GM18870 (cell line): ENCODE results near the gene PPM1H.
"Not testable (repeated sequence)": the region's sequence is repeated elsewhere in the genome, so short reads cannot be mapped to it uniquely, and the experiment has no call there.

Experiments
- ATAC-seq: cut with Tn5 transposase; IDR thresholded peaks from one replicate; pipeline ENCODE4 v1.9.1; 2021; ENCODE audit warnings: moderate library complexity; ENCODE audit not compliant: unreplicated experiment

PPM1H gene

DNA sequence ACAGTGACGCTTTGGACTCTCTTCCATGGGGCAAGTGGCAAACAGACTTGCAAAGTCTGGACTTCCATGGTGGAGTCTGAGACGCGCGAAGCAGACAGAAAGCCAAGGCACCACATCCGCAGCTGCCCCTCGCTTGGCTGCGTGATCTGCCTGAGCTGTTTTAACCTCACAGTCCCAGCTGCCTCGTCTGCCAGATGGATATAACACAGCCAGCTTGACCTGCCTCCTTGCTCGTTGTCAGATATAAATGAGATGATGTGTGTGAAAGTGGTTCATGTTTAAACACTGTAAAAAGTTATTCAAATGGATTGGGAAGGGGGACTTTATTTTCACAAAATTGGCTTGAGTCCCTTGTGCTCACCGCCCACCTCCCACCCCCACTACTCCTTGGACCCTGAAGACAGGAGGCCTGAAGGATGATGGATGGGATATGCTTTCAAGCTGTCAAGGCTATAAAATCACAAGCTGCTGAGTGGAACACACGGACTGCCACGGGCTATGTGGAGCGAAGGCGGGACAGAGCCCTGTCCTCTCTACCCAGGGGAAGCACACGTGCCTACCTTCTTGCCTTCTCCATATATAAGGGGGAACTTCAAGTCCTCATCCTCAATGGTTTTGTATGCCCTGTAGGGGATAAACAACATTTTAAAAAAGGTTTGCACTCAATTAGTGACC, 241.4 kb downstream of the PPM1H start:
- no peak for ATAC-seq

- no peak for ATAC-seq
These were observed 242.1 kb downstream of the PPM1H start for GRCh38 chr12:62692884-62693283.

GRCh38 chr12:62691309-62691708, 243.6 kb downstream of the PPM1H start:
- no peak for ATAC-seq

DNA sequence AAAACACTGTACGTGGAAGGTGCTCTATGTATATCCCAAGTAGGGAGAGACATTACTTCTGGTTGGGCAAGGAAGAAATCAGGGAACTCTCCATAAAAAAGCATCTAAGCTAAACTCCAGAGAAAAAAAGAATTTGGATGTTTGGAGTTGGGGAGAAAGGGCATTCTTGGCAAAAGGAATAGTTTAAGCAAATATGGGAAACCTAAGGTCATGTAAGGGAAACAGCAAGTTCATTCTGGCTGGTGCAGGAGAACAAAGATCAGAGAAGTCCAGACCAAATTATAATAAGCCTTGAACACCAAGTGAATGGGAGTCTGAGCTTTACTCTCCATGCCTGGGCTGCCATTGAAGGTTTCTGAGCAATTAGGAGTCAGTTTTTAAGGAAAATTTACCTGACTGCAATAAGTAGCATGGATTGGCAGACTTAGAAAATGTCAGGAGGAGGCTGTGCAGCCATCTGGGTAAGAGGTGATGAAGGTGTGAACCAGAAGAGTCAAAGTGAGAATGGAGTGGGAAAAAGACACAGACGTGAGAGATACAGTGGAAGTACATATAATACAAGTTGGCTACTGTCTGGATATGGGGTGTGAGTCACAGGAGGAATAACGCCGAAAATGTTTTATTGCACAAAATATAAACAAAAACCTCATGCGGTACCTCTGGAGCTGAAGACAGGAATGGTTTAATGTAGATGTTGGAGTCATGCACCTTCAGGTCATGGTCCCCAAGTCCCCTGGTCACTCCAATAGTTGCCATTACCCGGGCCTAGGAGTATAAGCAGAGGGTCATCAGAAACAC, 245.7 kb downstream of the PPM1H start:
- no peak for ATAC-seq

DNA sequence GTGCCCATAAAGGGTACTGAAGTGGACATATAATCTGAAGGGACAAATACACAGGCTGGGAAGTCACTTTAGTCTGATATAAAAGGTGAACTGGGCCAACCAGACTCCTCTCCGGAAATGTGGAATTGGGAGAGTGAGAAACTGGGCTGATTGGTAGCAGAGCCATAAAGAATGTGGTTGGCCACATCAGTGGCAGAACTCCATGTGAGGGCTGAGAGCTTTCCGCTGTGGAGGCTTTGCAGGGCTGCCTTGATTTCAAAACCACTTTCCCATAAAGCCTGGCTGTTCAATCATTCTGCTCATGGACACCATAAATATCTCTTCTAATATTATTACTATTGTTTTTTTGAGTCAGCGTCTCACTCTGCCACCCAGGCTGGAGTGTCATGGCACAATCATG, 248.0 kb downstream of the PPM1H start:
- no peak for ATAC-seq

DNA sequence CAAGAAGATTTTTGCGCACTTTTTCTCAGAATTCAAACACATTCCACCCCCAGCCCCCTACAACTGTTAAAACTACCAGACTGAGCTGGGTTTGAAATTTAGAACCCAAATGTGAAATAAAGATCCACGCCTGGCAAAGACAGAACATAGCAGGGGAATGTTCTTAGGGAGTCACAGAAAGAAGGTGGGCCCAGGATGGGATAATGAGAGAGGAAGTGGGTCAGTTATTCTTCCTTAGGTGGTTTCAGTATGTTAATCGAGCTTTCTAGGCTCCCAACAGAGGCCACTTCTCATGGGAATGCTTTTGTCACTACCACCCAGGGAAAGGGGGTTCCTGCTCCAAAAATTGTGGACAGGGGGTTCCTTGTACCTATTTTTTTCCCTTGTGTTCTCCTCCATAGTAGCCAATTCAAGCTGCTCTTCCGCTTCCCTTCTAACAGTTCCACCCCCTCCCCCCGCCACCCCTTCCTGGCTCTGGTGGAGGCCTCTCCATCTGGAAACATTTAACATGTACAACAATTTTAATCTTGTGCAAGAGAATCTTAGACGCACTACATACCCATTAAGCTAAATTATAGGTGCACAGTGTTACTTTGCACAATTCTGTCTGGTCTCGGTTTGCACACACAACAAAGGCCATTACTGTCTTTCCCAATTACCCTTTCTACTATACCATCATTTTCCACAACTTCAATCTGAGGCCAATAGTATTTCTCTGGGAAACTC, 250.2 kb downstream of the PPM1H start:
- ATAC-seq: no peak

GRCh38 chr12:62683776-62684569, 251.0 kb downstream of the PPM1H start:
- ATAC-seq: no peak

DNA sequence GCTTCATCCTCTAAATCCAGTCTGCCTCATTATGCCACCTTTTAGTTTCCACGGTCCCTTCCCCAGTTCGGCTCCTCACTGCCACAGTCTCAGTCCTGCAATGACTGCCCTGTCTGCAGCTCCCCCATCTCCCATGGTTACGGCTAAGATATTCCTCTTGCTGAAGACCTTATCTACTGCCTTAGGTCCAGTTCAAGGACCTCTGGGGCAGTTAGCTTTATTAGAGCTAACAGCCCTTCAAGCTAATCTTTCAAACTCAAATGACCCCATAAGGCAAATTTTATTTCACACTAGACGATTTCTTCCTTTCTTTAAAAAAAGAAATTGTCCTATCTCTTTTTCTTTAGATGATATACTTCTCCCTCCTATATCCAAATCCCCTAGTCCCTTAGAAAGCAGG, 253.6 kb downstream of the PPM1H start:
- ATAC-seq: no peak

DNA sequence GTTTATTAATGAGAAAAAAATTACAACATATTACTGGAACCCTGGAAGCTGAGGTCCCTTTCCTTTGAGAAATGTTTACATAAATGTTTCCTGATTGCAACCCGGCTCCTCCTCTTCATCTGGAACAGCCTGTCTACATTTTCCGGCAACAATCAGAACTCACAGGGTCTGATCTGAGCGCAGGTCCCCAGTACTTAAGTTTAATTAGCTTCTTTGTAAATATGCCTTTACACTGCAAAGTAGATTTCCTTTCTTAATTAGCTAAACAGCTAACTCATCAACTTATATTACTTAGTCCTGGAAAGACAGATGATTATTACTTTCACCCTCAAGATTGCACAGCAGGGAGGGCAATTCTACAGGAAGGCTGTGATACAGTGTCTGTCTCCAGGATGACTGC, 255.3 kb downstream of the PPM1H start:
- no peak for ATAC-seq

- no peak for ATAC-seq
These were observed 257.6 kb downstream of the PPM1H start for GRCh38 chr12:62677355-62677754.

DNA sequence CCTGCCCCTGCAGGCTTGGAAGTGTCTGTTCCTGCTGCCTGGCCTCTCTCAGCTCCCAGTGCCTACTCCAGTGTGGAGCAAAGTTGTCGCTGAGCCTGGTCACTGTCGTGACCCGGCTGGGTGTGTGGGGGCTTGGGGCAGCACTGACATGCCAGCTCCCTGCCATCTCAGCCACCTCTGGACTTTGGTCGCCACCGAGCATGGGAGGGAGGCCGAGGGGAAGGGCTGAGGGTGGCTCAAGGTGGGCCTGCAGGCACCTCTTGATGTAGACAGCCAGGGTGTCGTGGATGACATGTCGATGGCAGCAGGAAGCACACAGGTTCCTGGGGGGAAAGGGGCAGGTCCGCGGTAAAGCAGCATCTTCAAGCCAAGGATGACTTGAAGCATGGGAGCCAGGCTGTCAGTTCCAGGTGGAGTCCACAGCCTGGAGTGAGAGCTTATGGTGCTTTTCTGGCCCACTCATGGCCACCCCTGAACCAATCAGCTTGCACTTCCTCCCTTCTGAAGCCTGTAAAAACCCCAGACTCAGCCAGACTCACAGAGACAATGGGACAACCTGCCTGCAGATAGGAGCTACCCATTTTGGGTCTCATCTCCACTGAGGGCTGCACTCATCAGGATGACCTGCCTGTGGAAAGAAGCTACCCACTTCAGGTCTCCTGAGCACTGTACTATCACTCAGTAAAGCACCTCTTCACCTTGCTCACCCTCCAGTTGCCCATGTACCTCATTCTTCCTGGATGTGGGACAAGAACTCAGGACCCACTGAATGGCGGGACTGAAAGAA, 258.2 kb downstream of the PPM1H start:
- no peak for ATAC-seq

- no peak for ATAC-seq
These were observed 261.7 kb downstream of the PPM1H start for GRCh38 chr12:62673028-62673815.

DNA sequence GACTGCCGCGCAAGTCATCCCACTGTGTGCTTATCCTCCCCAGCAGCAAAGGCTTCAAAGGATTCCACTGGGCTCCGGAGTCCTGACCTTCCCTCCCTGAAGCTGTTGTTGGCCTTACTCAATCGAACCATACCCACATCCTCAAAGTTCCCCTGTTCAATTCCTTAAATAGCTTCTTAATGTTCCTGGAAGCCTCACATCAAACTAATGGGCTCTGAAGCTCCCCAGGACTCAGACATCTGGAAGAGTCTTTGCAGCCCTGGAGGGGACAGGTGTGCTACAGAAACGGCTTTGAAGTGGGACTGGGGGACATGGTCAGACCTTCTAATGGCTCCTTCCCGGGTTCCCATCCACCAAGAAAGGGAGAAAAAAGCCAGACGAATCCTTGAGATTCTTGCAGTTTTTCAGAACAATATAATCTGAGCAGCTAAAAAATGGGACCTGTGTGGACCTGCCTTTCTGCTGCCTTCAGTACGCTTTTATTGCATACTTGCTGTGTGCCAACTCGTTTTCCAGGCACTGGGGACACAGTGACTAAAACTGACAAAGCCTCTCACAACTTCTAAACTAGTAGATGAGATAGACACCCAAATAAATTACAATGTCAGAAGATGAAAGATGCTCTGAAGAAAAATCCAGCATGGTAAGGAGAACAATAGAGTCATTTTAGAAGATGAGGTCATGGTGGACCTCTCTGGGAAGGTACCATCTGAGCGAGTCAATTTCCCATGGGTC, 263.8 kb downstream of the PPM1H start:
- ATAC-seq: no peak

- ATAC-seq: no peak
These were observed 266.2 kb downstream of the PPM1H start for GRCh38 chr12:62668782-62669181.

DNA sequence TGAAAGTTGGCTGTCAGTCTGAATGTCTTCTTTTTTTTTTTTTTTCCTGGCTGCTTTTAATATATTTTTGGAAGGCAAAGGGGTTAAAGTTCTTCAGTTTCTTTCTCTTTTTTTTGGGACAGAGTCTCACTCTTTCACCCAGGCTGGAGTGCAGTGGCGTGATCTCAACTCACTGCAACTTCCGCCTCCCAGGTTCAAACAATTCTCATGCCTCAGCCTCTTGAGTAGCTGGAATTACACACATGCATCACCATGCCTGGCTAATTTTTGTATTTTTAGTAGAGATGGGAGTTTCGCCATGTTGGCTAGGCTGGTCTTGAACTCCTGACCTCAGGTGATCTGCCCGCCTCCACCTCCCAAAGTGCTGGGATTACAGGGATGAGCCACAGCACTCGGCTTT, 270.0 kb downstream of the PPM1H start:
- not testable (repeated sequence) for ATAC-seq

DNA sequence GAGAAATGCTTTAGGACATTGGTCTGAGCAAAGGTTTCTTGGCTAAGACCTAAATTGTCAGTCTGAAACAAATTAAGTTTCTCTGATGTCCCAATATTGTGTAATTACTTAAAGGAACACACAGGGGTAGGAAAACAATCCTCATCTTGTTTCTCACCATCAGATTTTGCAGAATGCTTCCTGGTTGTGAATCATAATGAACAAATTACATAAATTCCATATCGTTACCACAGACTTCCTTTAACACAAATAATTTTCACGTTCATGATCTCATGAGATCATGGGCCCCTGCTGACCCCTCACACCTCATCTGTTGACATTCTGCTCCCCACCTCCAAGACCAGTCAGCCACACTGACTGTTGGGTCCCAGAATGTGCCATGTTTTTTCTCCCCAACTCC, 274.2 kb downstream of the PPM1H start:
- ATAC-seq: no peak

DNA sequence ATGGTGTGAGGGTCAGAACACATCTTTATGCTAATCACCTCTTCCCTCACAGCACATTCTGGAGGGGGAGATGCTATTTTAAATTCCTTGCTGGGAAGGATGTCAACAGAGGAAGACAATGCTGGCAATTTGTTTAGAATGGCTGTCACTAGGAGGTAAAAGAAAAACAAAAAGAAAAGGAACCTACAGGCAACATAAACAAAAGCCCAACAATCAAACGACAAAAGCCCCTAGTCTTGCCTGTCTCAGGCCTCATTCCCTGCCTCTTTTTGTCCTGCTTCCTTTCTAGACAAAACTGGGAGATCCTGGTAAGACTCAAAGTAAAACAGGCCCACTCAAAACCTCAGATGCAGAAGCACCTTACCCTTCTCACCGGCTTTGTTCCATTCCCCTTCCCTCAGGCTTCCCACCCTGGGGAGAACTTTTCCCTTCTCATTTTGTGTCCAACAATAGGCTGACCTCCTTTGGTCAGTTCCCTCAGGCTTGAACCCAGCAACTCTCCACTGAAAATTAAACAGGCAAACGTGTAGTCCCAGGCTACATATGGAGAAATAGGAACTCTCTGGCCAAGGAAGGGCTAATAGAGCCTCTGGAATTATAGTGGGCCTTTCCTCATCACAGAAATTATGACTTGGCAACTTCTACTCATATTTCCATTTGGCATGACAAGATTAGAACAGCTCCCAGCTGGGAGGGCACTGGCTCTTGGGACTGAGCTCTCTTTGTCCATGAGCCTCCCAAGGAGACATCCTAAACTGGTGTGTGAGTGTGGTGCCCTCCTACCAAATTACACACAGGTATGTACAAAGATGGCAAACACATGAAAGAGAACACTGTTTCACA, 275.3 kb downstream of the PPM1H start:
- ATAC-seq: no peak

GRCh38 chr12:62658910-62659309, 276.0 kb downstream of the PPM1H start:
- ATAC-seq: no peak
